IMR-90 (cell line): Measurements from ENCODE around the gene CEP162. TPM values are rescaled to one million over a fixed set of nuclear protein-coding genes. Genes with fewer than 3 reads are reported as not detected.

Experiments used
- ATAC-seq: fragments of 200-7000 bp; cut with Tn5 transposase; 2 replicates; pipeline ENCODE4 v1.9.1; 2020; ENCODE audit warnings: low read depth, mild to moderate bottlenecking, moderate library complexity
- BruUV-seq: library from RNA; stranded (reverse); fragments of 400-500 nt; replicated peaks from 2 replicates; lab custom pipeline; 2021; lab: Mats Ljungman, UMichigan
- CTCF ChIA-PET: fragments of 300-600 bp; formaldehyde crosslinking; extraction: SDS; loops from one replicate; lab custom pipeline; 2021; ENCODE audit warnings: antibody characterized with exemption; lab: Yijun Ruan, JAX
- POLR2A ChIA-PET: fragments of 300-600 bp; sonication (Branson Sonifier 250); formaldehyde crosslinking; loops from one replicate; lab custom pipeline; 2022; ENCODE audit warnings: antibody characterized with exemption; ENCODE audit not compliant: unreplicated experiment; lab: Charles Lee
- DNase-seq: peaks from one replicate; pipeline ENCODE4 v3.0.0; 2013
- H2AFZ ChIP-seq: replicated peaks from 2 replicates; pipeline ENCODE3; 2013; ENCODE audit warnings: low read length, mild to moderate bottlenecking; ENCODE audit not compliant: poor library complexity
- H2AK5ac ChIP-seq: 2 replicates; pipeline ENCODE4 v1.6.1; 2013; ENCODE audit warnings: low read depth, low read length, inconsistent platforms
- H2AK9ac ChIP-seq: replicated peaks from 2 replicates; pipeline ENCODE3; 2013; ENCODE audit warnings: mild to moderate bottlenecking, low read depth, low read length, moderate library complexity; ENCODE audit not compliant: poor library complexity
- H2BK120ac ChIP-seq: 2 replicates; pipeline ENCODE4 v1.6.1; 2013; ENCODE audit warnings: low read depth, low read length, inconsistent platforms
- H2BK15ac ChIP-seq: 3 replicates; pipeline ENCODE4 v1.6.1; 2013; ENCODE audit warnings: low read depth, low read length, inconsistent platforms
- H2BK20ac ChIP-seq: 2 replicates; pipeline ENCODE4 v1.6.1; 2013; ENCODE audit warnings: low read depth, mild to moderate bottlenecking, inconsistent platforms, low read length, moderate library complexity
- H2BK5ac ChIP-seq: 2 replicates; pipeline ENCODE4 v1.6.1; 2013; ENCODE audit warnings: mild to moderate bottlenecking, low read depth, low read length, inconsistent platforms; ENCODE audit not compliant: poor library complexity, severe bottlenecking
- H3K14ac ChIP-seq: replicated peaks from 2 replicates; pipeline ENCODE4 v1.6.1; 2013; ENCODE audit warnings: low read depth, low read length, inconsistent platforms
- H3K18ac ChIP-seq: 2 replicates; pipeline ENCODE4 v1.6.1; 2013; ENCODE audit warnings: low read depth, low read length, control low read depth
- H3K23ac ChIP-seq: 2 replicates; pipeline ENCODE4 v1.6.1; 2013; ENCODE audit warnings: low read depth, low read length, inconsistent platforms
- H3K27ac ChIP-seq: 2 replicates; pipeline ENCODE4 v1.5.1; 2013; ENCODE audit warnings: mild to moderate bottlenecking, control low read depth, low read length; ENCODE audit not compliant: insufficient read depth
- H3K27me3 ChIP-seq: 2 replicates; pipeline ENCODE4 v1.6.1; 2013; ENCODE audit warnings: low read length; ENCODE audit not compliant: control insufficient read depth, insufficient read depth
- H3K36me3 ChIP-seq: 2 replicates; pipeline ENCODE4 v1.6.1; 2013; ENCODE audit warnings: low read length, mixed read lengths; ENCODE audit not compliant: control insufficient read depth, insufficient read depth
- H3K4ac ChIP-seq: 2 replicates; pipeline ENCODE4 v1.6.1; 2013; ENCODE audit warnings: low read depth, low read length, inconsistent platforms
- H3K4me1 ChIP-seq: 2 replicates; pipeline ENCODE4 v1.6.1; 2013; ENCODE audit warnings: low read length, mixed read lengths; ENCODE audit not compliant: control insufficient read depth, insufficient read depth
- H3K4me2 ChIP-seq: 2 replicates; pipeline ENCODE4 v1.6.1; 2013; ENCODE audit warnings: low read depth, mild to moderate bottlenecking, control low read depth, low read length, moderate library complexity
- H3K4me3 ChIP-seq: 2 replicates; pipeline ENCODE4 v1.5.1; 2013; ENCODE audit warnings: low read depth, mild to moderate bottlenecking, control low read depth, low read length, moderate library complexity; ENCODE audit not compliant: insufficient read depth
- H3K56ac ChIP-seq: 2 replicates; pipeline ENCODE4 v1.6.1; 2013; ENCODE audit warnings: low read length, inconsistent platforms; ENCODE audit not compliant: insufficient read depth; ENCODE audit errors: extremely low read depth
- H3K79me1 ChIP-seq, 2 experiments: 2 replicates each; pipeline ENCODE4 v1.6.1; 2013; ENCODE audit warnings: low read length in 2 of 2, inconsistent platforms in 1 of 2, low read depth in 1 of 2
- H3K9ac ChIP-seq: 2 replicates; pipeline ENCODE4 v1.6.1; 2013; ENCODE audit warnings: low read depth, low read length, control low read depth
- H3K9me1 ChIP-seq: 2 replicates; pipeline ENCODE4 v1.6.1; 2013; ENCODE audit warnings: low read length, inconsistent platforms; ENCODE audit not compliant: insufficient read depth
- H3K9me3 ChIP-seq: 2 replicates; pipeline ENCODE4 v1.6.1; 2013; ENCODE audit warnings: low read length; ENCODE audit not compliant: control insufficient read depth, insufficient read depth
- H4K20me1 ChIP-seq: 2 replicates; pipeline ENCODE4 v1.6.1; 2013; ENCODE audit warnings: low read length, inconsistent platforms; ENCODE audit not compliant: insufficient read depth
- H4K5ac ChIP-seq: 2 replicates; pipeline ENCODE4 v1.6.1; 2013; ENCODE audit warnings: mild to moderate bottlenecking, low read depth, low read length, control low read depth
- H4K8ac ChIP-seq, 2 experiments: 2 replicates each; pipeline ENCODE4 v1.6.1; 2013; ENCODE audit warnings: low read depth in 2 of 2, low read length in 2 of 2, control low read depth in 1 of 2, inconsistent platforms in 1 of 2
- H4K91ac ChIP-seq: 2 replicates; pipeline ENCODE4 v1.6.1; 2013; ENCODE audit warnings: low read depth, low read length, inconsistent platforms; ENCODE audit not compliant: insufficient read depth
- BHLHE40 ChIP-seq: fragments of 150-350 bp; IDR thresholded peaks from 2 replicates; pipeline ENCODE4 v1.6.1; 2016; ENCODE audit warnings: mild to moderate bottlenecking, low read depth, low read length
- CEBPB ChIP-seq: IDR thresholded peaks from 2 replicates; pipeline ENCODE4 v1.6.1; 2012; ENCODE audit warnings: low read depth, low read length, improper control_type of control experiment
- CHD1 ChIP-seq: IDR thresholded peaks from 2 replicates; pipeline ENCODE4 v1.6.1; 2012; ENCODE audit warnings: low read depth, low read length, improper control_type of control experiment
- FOS ChIP-seq: fragments of 150-350 bp; IDR thresholded peaks from 2 replicates; pipeline ENCODE4 v1.6.1; 2016; ENCODE audit warnings: low read depth, low read length
- MAFK ChIP-seq: IDR thresholded peaks from 2 replicates; pipeline ENCODE4 v1.6.1; 2012; ENCODE audit warnings: low read depth, low read length, improper control_type of control experiment
- MAZ ChIP-seq: IDR thresholded peaks from 2 replicates; pipeline ENCODE4 v1.6.1; 2012; ENCODE audit warnings: low read depth, mild to moderate bottlenecking, low read length, improper control_type of control experiment, moderate library complexity, borderline replicate concordance
- MXI1 ChIP-seq: IDR thresholded peaks from 2 replicates; pipeline ENCODE4 v1.6.1; 2012; ENCODE audit warnings: low read depth, mild to moderate bottlenecking, low read length, moderate library complexity, borderline replicate concordance
- NFE2L2 ChIP-seq: fragments of 150-350 bp; IDR thresholded peaks from 2 replicates; pipeline ENCODE4 v1.6.1; 2016; ENCODE audit warnings: low read depth, mild to moderate bottlenecking, low read length
- POLR2A ChIP-seq: IDR thresholded peaks from 2 replicates; pipeline ENCODE4 v1.6.1; 2012; ENCODE audit warnings: mild to moderate bottlenecking, low read depth, low read length
- RAD21 ChIP-seq: IDR thresholded peaks from 2 replicates; pipeline ENCODE4 v1.6.1; 2012; ENCODE audit warnings: low read length, improper control_type of control experiment
- RCOR1 ChIP-seq: IDR thresholded peaks from 2 replicates; pipeline ENCODE4 v1.6.1; 2012; ENCODE audit warnings: mild to moderate bottlenecking, low read length, improper control_type of control experiment; ENCODE audit not compliant: insufficient replicate concordance
- RFX5 ChIP-seq: IDR thresholded peaks from 2 replicates; pipeline ENCODE4 v1.8.0; 2012; ENCODE audit warnings: low read depth, mild to moderate bottlenecking, low read length, moderate library complexity
- SMC3 ChIP-seq: fragments of 150-350 bp; IDR thresholded peaks from 2 replicates; pipeline ENCODE4 v1.6.1; 2016; ENCODE audit warnings: low read depth, mild to moderate bottlenecking, antibody characterized with exemption, low read length, moderate library complexity
- USF2 ChIP-seq: fragments of 150-350 bp; IDR thresholded peaks from 2 replicates; pipeline ENCODE4 v1.6.1; 2017; ENCODE audit warnings: mild to moderate bottlenecking, antibody characterized with exemption, low read length, low read depth
- WGBS, 2 experiments: methylation state at CpG; one replicate each; pipeline versions ENCODE4 v1.1.5 to v1.1.7; 2013; ENCODE audit warnings: missing lambda C conversion rate in 2 of 2; ENCODE audit not compliant: insufficient read length in 1 of 2; ENCODE audit errors: extremely low coverage in 2 of 2; 5-methylcytosine and 5-hydroxymethylcytosine counted together
- dilution Hi-C: fragments of 300-500 bp; cut with HindIII; formaldehyde crosslinking; loops from one replicate; pipeline ENCODE4 v1.14.3; 2018; ENCODE audit warnings: low sequenced_read_pairs; ENCODE audit not compliant: unreplicated experiment
- in situ Hi-C: fragments of 300-500 bp; cut with MboI; formaldehyde crosslinking; loops from 3 replicates; pipeline ENCODE4 v1.14.3; 2019; ENCODE audit warnings: low sequenced_read_pairs, inconsistent platforms, mixed read lengths
- intact Hi-C: fragments of 100-400 bp; cut with micrococcal nuclease; formaldehyde crosslinking; loops from 2 replicates; pipeline ENCODE4 v1.10.0; 2022
- polyA plus RNA-seq, 3 experiments: library from polyadenylated mRNA; depleted of rRNA; stranded (reverse); fragments of >200 nt; gene quantifications; 2 replicates each; pipeline ENCODE4 v1.2.3, GENCODE V29; 2012; ENCODE audit warnings: low replicate concordance in 1 of 3
- total RNA-seq: library from RNA; depleted of rRNA; stranded (reverse); fragments of >200 nt; gene quantifications from 2 replicates; pipeline ENCODE4 v1.2.3, GENCODE V29; 2012
- TF ChIP-seq, protein P1 (sequence below): conservative IDR thresholded peaks from 2 replicates; pipeline ENCODE4 v1.5.1; 2012; ENCODE audit warnings: mild to moderate bottlenecking, low read depth, low read length, improper control_type of control experiment

CEP162 gene
- total and polyA plus RNA-seq, 2 of the 4 experiments (the other 2 are of a cell fraction): 1.2 to 1.6 TPM

DNA sequence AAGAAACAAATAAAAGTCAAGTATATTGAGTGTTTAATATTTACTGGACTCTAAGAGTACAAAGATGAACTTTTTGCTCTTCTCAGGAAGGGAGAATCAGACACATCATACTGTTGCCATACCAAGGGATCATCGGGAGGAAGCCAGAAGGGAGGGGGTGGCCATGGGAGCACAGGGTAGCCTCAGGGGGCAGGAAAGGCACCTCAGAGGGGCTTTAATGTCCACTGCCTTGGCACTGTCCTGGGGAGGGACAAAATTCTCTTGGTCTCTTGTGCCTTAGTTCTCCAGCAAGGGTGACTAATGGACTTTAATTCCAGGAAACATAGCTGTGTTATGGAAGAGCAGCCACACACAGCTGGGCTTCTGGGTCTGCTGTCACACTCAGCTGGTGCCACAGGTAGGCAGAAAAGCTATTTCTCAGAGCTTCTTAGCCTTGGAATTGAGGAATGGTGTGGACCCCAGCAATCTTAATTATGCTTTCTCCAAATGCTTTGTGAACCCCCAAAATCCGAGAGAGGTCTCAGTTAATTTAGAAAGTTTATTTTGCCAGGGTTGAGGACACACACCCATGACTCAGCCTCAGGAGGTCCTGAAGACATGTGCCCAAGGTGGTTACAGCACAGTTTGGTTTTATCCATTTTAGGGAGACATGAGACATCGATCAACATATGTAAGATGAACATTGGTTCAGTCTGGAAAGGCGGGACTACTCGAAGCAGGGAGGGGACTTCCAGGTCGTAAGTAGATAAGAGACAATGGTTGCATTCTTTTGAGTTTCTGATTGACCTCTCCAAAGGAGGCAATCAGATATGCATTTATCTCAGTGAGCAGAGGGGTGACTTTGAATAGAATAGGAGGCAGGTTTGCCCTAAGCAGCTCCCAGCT lies 140.7 kb downstream of the CEP162 start:
- no peak overlapping the region for H2BK15ac ChIP-seq
- no peak overlapping the region for H3K9ac ChIP-seq
- H3K4me2 ChIP-seq: no peak overlapping the region
- H2AFZ ChIP-seq: no peak overlapping the region
- H3K18ac ChIP-seq: no peak overlapping the region
- in situ Hi-C loops (no loop called here), dilution Hi-C loops (no loop called here), intact Hi-C loops (no loop called here)
- ChIA-PET POLR2A (no interaction called here), CTCF (no interaction called here)
- no peaks in the 10 kb centered on the region for H3K27me3 ChIP-seq
- no peak overlapping the region for H2BK20ac ChIP-seq
- no peak overlapping the region for H3K23ac ChIP-seq
- H2AK9ac ChIP-seq: no peak overlapping the region
- WGBS, 2 experiments: no CpG with 5 or more reads among the region's 6 CpGs
- no TSS peak for BruUV-seq
- H4K8ac ChIP-seq: no peak overlapping the region
- no peak overlapping the region for H2BK5ac ChIP-seq
- H3K4me3 ChIP-seq: no peak overlapping the region
- no peak overlapping the region for H3K27ac ChIP-seq
- H3K4me1 ChIP-seq: no peaks in the 10 kb centered on the region
- H3K9me3 ChIP-seq: no peaks in the 10 kb centered on the region
- no peaks in the 10 kb centered on the region for H3K36me3 ChIP-seq
- H4K5ac ChIP-seq: no peak overlapping the region
- H2AK5ac ChIP-seq: no peak overlapping the region
- ATAC-seq (no peak), DNase-seq (no peak)
- no peak overlapping the region for H3K56ac ChIP-seq
- H4K91ac ChIP-seq: no peak overlapping the region
- H3K9me1 ChIP-seq: no peaks in the 10 kb centered on the region
- H3K14ac ChIP-seq: no peak overlapping the region
- H4K20me1 ChIP-seq: no peaks in the 10 kb centered on the region
- H3K79me1 ChIP-seq: no peaks in the 10 kb centered on the region
- no peak overlapping the region for H3K4ac ChIP-seq
- no peak overlapping the region for H2BK120ac ChIP-seq
- no peak for TF ChIP-seq SMC3
- no peak for TF ChIP-seq FOS
- no peak for TF ChIP-seq RFX5
- TF ChIP-seq BHLHE40: no peak
- no peak for TF ChIP-seq CEBPB
- no peak for TF ChIP-seq RCOR1
- no peak for TF ChIP-seq RAD21
- no peak for TF ChIP-seq CHD1
- TF ChIP-seq USF2: no peak
- TF ChIP-seq, protein P1, sequence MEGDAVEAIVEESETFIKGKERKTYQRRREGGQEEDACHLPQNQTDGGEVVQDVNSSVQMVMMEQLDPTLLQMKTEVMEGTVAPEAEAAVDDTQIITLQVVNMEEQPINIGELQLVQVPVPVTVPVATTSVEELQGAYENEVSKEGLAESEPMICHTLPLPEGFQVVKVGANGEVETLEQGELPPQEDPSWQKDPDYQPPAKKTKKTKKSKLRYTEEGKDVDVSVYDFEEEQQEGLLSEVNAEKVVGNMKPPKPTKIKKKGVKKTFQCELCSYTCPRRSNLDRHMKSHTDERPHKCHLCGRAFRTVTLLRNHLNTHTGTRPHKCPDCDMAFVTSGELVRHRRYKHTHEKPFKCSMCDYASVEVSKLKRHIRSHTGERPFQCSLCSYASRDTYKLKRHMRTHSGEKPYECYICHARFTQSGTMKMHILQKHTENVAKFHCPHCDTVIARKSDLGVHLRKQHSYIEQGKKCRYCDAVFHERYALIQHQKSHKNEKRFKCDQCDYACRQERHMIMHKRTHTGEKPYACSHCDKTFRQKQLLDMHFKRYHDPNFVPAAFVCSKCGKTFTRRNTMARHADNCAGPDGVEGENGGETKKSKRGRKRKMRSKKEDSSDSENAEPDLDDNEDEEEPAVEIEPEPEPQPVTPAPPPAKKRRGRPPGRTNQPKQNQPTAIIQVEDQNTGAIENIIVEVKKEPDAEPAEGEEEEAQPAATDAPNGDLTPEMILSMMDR: no peak
- TF ChIP-seq MAFK: no peak
- no peak for TF ChIP-seq POLR2A
- no peak for TF ChIP-seq MAZ
- TF ChIP-seq MXI1: no peak
- TF ChIP-seq NFE2L2: no peak
